ENCODE data around the gene PINLYP. TPM values are rescaled to one million over a fixed set of nuclear protein-coding genes. Genes with fewer than 3 reads are reported as not detected.

The PINLYP gene
- total RNA-seq, 1 donor = 0.72 TPM

- DNase-seq (ENCODE audit: insufficient read length, low spot score, missing footprints) = peak; percentile 60
- Histone ChIP-seq H3K27me3 (ENCODE audit: insufficient read depth, low read length) (no peaks in the 10 kb centered on the region), H3K27ac (ENCODE audit: low read depth, low read length) (peak overlapping the region; percentile 84), H2AFZ (ENCODE audit: low read length) (peak overlapping the region; percentile 98), H3K4me1 (ENCODE audit: insufficient read depth, low read length) (peaks cover 18% of the 10 kb centered on the region), H3K4me2 (ENCODE audit: insufficient read depth, low read length) (peak overlapping the region; percentile 97), H4K20me1 (ENCODE audit: insufficient read depth, low read length) (peaks cover 4% of the 10 kb centered on the region), H3K79me2 (ENCODE audit: insufficient read depth, low read length) (peaks cover 46% of the 10 kb centered on the region), H3K36me3 (ENCODE audit: insufficient read depth, low read length) (peaks cover 3% of the 10 kb centered on the region), H3K4me3 (ENCODE audit: insufficient read depth, low read length) (peak overlapping the region; percentile 100), H3K9me3 (ENCODE audit: low read depth, low read length) (no peaks in the 10 kb centered on the region)
- TF ChIP-seq CTCF (IDR thresholded peaks at IDR 0.05; ENCODE audit: extremely low read depth, low read depth, low read length) = no peak
These were observed 1.0 kb upstream of the PINLYP start for GRCh38 chr19:43574424-43575155.

- TF ChIP-seq CTCF (IDR thresholded peaks at IDR 0.05; ENCODE audit: extremely low read depth, low read depth, low read length) = no peak
- H3K36me3 ChIP-seq (ENCODE audit: insufficient read depth, low read length) = no peaks in the 10 kb centered on the region
- H3K27me3 ChIP-seq (ENCODE audit: insufficient read depth, low read length) = no peaks in the 10 kb centered on the region
- peak; percentile 15 for DNase-seq (ENCODE audit: insufficient read length, low spot score, missing footprints)
- peak overlapping the region; percentile 97 for H3K4me2 ChIP-seq (ENCODE audit: insufficient read depth, low read length)
- H2AFZ ChIP-seq (ENCODE audit: low read length) = peak overlapping the region; percentile 93
- H3K4me3 ChIP-seq (ENCODE audit: insufficient read depth, low read length) = peak overlapping the region; percentile 100
- peak overlapping the region; percentile 84 for H3K27ac ChIP-seq (ENCODE audit: low read depth, low read length)
- H3K9me3 ChIP-seq (ENCODE audit: low read depth, low read length) = no peaks in the 10 kb centered on the region
- peaks cover 18% of the 10 kb centered on the region for H3K4me1 ChIP-seq (ENCODE audit: insufficient read depth, low read length)
- peaks cover 30% of the 10 kb centered on the region for H3K79me2 ChIP-seq (ENCODE audit: insufficient read depth, low read length)
- no peaks in the 10 kb centered on the region for H4K20me1 ChIP-seq (ENCODE audit: insufficient read depth, low read length)
These were observed 616 bp downstream of the PINLYP start for GRCh38 chr19:43575955-43576878.

- Histone ChIP-seq H3K4me1 (ENCODE audit: insufficient read depth, low read length) (peaks cover 7% of the 10 kb centered on the region), H3K27ac (ENCODE audit: low read depth, low read length) (no peak overlapping the region), H4K20me1 (ENCODE audit: insufficient read depth, low read length) (no peaks in the 10 kb centered on the region), H3K27me3 (ENCODE audit: insufficient read depth, low read length) (no peaks in the 10 kb centered on the region), H3K9me3 (ENCODE audit: low read depth, low read length) (no peaks in the 10 kb centered on the region), H2AFZ (ENCODE audit: low read length) (no peak overlapping the region), H3K4me3 (ENCODE audit: insufficient read depth, low read length) (no peak overlapping the region), H3K4me2 (ENCODE audit: insufficient read depth, low read length) (no peak overlapping the region), H3K79me2 (ENCODE audit: insufficient read depth, low read length) (peaks cover 12% of the 10 kb centered on the region), H3K36me3 (ENCODE audit: insufficient read depth, low read length) (no peaks in the 10 kb centered on the region)
- DNase-seq (ENCODE audit: insufficient read length, low spot score, missing footprints) = peak; percentile 29
- TF ChIP-seq CTCF (IDR thresholded peaks at IDR 0.05; ENCODE audit: extremely low read depth, low read depth, low read length) = no peak
These were observed 3.2 kb downstream of the PINLYP start for GRCh38 chr19:43578787-43579186.

GRCh38 chr19:43581467-43581866 lies 5.9 kb downstream of the PINLYP start:
- Histone ChIP-seq H3K27me3 (ENCODE audit: insufficient read depth, low read length) (no peaks in the 10 kb centered on the region), H3K4me3 (ENCODE audit: insufficient read depth, low read length) (peak overlapping the region; percentile 28), H3K9me3 (ENCODE audit: low read depth, low read length) (no peaks in the 10 kb centered on the region), H3K27ac (ENCODE audit: low read depth, low read length) (no peak overlapping the region), H3K36me3 (ENCODE audit: insufficient read depth, low read length) (no peaks in the 10 kb centered on the region), H3K4me2 (ENCODE audit: insufficient read depth, low read length) (peak overlapping the region; percentile 74), H2AFZ (ENCODE audit: low read length) (no peak overlapping the region), H3K79me2 (ENCODE audit: insufficient read depth, low read length) (peaks cover 5% of the 10 kb centered on the region), H3K4me1 (ENCODE audit: insufficient read depth, low read length) (no peaks in the 10 kb centered on the region), H4K20me1 (ENCODE audit: insufficient read depth, low read length) (peaks cover 3% of the 10 kb centered on the region)
- DNase-seq (ENCODE audit: insufficient read length, low spot score, missing footprints) = peak; percentile 49
- TF ChIP-seq CTCF (IDR thresholded peaks at IDR 0.05; ENCODE audit: extremely low read depth, low read depth, low read length) = no peak

All from osteoblast (primary cell).